HG03558 (cell line): ENCODE results near the gene NOCT.
"Not testable (repeated sequence)": the region's sequence is repeated elsewhere in the genome, so short reads cannot be mapped to it uniquely, and the experiment has no call there.

Source experiments
- ATAC-seq: cut with Tn5 transposase; IDR thresholded peaks from one replicate; pipeline ENCODE4 v1.9.1; 2021; ENCODE audit warnings: moderate number of reproducible peaks; ENCODE audit not compliant: unreplicated experiment; ENCODE audit errors: extremely low read depth

The NOCT gene

GRCh38 chr4:139008278-139008677 is 7.3 kb upstream of the NOCT start:
- not testable (repeated sequence) for ATAC-seq

GRCh38 chr4:139009702-139010101 is 5.9 kb upstream of the NOCT start:
- no peak for ATAC-seq

- no peak for ATAC-seq
Observed at GRCh38 chr4:139011225-139011950, 4.2 kb upstream of the NOCT start.

GRCh38 chr4:139014371-139015268 is 961 bp upstream of the NOCT start:
- ATAC-seq, result no peak

GRCh38 chr4:139015948-139016471 is 429 bp downstream of the NOCT start:
- peak; percentile 14 for ATAC-seq

- ATAC-seq, result no peak
Observed at GRCh38 chr4:139017861-139018260, 2.3 kb downstream of the NOCT start.

- ATAC-seq, result no peak
Observed at GRCh38 chr4:139018501-139018900, 2.9 kb downstream of the NOCT start.

GRCh38 chr4:139018971-139019758 is 3.6 kb downstream of the NOCT start:
- ATAC-seq, result no peak

GRCh38 chr4:139020384-139020783 is 4.8 kb downstream of the NOCT start:
- no peak for ATAC-seq

- not testable (repeated sequence) for ATAC-seq
Observed at GRCh38 chr4:139021071-139021470, 5.5 kb downstream of the NOCT start.

- no peak for ATAC-seq
Observed at GRCh38 chr4:139022835-139023234, 7.3 kb downstream of the NOCT start.

- ATAC-seq, result no peak
Observed at GRCh38 chr4:139024686-139025085, 9.1 kb downstream of the NOCT start.

GRCh38 chr4:139025841-139026240 is 10.3 kb downstream of the NOCT start:
- no peak for ATAC-seq

GRCh38 chr4:139027776-139028175 is 12.2 kb downstream of the NOCT start:
- no peak for ATAC-seq

GRCh38 chr4:139028191-139028661 is 12.6 kb downstream of the NOCT start:
- no peak for ATAC-seq

GRCh38 chr4:139029866-139030363 is 14.3 kb downstream of the NOCT start:
- not testable (repeated sequence) for ATAC-seq

GRCh38 chr4:139030614-139031235 is 15.1 kb downstream of the NOCT start:
- ATAC-seq, result peak; percentile 73

- no peak for ATAC-seq
Observed at GRCh38 chr4:139035650-139036049, 20.1 kb downstream of the NOCT start.

GRCh38 chr4:139036885-139037284 is 21.3 kb downstream of the NOCT start:
- ATAC-seq, result no peak
